Adrenal gland (tissue), 12 donors: Measurements from ENCODE around the gene CPNE7. TPM values are rescaled to one million over a fixed set of nuclear protein-coding genes. Genes with fewer than 3 reads are reported as not detected.

Experiments used
- DNase-seq, 7 donors: peaks; one replicate each; pipeline ENCODE4 v3.0.0-alpha.2; 2019 to 2020
- H3K27ac ChIP-seq, 5 donors: fragments of 200-600 bp; sonication (generic) in 4 of 5; 1 replicate in 3 of 5; 2 replicates in 2 of 5; pipeline versions ENCODE4 v1.5.1 to v1.8.0; 2016 to 2020; ENCODE audit warnings: mild to moderate bottlenecking in 1 of 5
- H3K27me3 ChIP-seq: fragments of 200-600 bp; 2 replicates; pipeline ENCODE4 v1.8.0; 2021
- H3K36me3 ChIP-seq, 2 donors: fragments of 200-600 bp; replicated peaks in 1 of 2; 1 replicate in 1 of 2; 2 replicates in 1 of 2; pipeline versions ENCODE4 v1.5.1 to v1.8.0; 2018 to 2022
- H3K4me1 ChIP-seq, 2 donors: fragments of 200-600 bp; replicated peaks in 1 of 2; 1 replicate in 1 of 2; 2 replicates in 1 of 2; pipeline versions ENCODE4 v1.5.1 to v1.8.0; 2018 to 2021
- H3K4me3 ChIP-seq, 4 donors: fragments of 200-600 bp; sonication (generic) in 3 of 4; one replicate each; pipeline ENCODE4 v1.5.1; 2016 to 2018
- H3K9me3 ChIP-seq, 3 donors: fragments of 200-600 bp; sonication (generic) in 1 of 3; replicated peaks in 1 of 3; 1 replicate in 2 of 3; 2 replicates in 1 of 3; pipeline versions ENCODE4 v1.5.1 to v1.8.0; 2016 to 2021
- POLR2A ChIP-seq, 2 donors: fragments of 450-650 bp; IDR thresholded peaks; one replicate each; pipeline ENCODE4 v1.6.1; 2017; ENCODE audit warnings: antibody characterized with exemption in 2 of 2, mild to moderate bottlenecking in 2 of 2, moderate library complexity in 1 of 2
- WGBS, 4 donors: extraction: QIAGEN DNeasy Blood & Tissue Kit in 2 of 4; methylation state at CpG; one replicate each; pipeline versions ENCODE4 v1.1.5 to v1.1.7; 2013 to 2017; 5-methylcytosine and 5-hydroxymethylcytosine counted together
- intact Hi-C, 2 donors: fragments of 100-400 bp; cut with DNase I; formaldehyde crosslinking; loops; one replicate each; pipeline versions ENCODE4 v1.14.1 to v1.15.0; 2022 to 2023
- polyA plus RNA-seq, 3 donors: library from polyadenylated mRNA; stranded (reverse); fragments of 200-250 nt in 2 of 3; fragments of 350-450 nt in 1 of 3; fragmentation: Illumina TruSeq in 1 of 3; extraction: RNeasy Lipid Tissue Mini Kit (QIAGEN cat#74804) in 1 of 3; gene quantifications; one replicate each; pipeline ENCODE4 v1.2.3, GENCODE V29; 2013 to 2014
- total RNA-seq, 9 donors: library from RNA; depleted of rRNA in 4 of 9; stranded (reverse); fragments of >200 nt in 4 of 9; fragments of 120-200 nt in 1 of 9; fragmentation: NEBNext Ultra II Directional in 1 of 9; extraction: Animal tissue kit (Norgen Biotek cat#: 25700) in 1 of 9; gene quantifications; one replicate each; pipeline versions ENCODE4 v1.1.0 to v1.2.4, GENCODE V29; 2013 to 2023
- TF ChIP-seq, protein P1 (sequence below), 6 experiments: fragments of 450-650 bp in 4 of 6; fragments of 200-600 bp in 2 of 6; sonication (generic) in 1 of 6; IDR thresholded peaks; 1 replicate in 5 of 6; 2 replicates in 1 of 6; pipeline versions ENCODE4 v1.5.1 to v1.8.0; 2016 to 2021; ENCODE audit warnings: antibody characterized with exemption in 6 of 6, mild to moderate bottlenecking in 2 of 6, moderate library complexity in 1 of 6
- donor health status: healthy with polysubstance abuse.
- donor health status: Bipolar disorder and iron deficiency.
- donor health status: DM: yes; HTN: yes; CAD: no.
- donor health status: DM: no; HTN: no; CAD: no.
- donor health status: DM: no; HTN: no; CAD: no.
- donor health status: DM: yes; HTN: yes; CAD: no.

CPNE7 gene
- total and polyA plus RNA-seq, 12 donors: 0.15 to 6.8 (median 0.52) TPM; not detected in 3

- intact Hi-C loops: loop anchor here in 1 of 2 donors (5.0 kb wide), 1 partner anchor 63 kb away; no protein-coding TSS in a partner anchor
- no peak for DNase-seq
- WGBS, 4 donors: 86 to 89% (median 86%) methylated on average over 15 of the region's 15 CpGs
- peaks cover 0 to 10% of the 10 kb centered on the region in 2 donors for H3K4me1 ChIP-seq
- peaks cover 23% of the 10 kb centered on the region for H3K27me3 ChIP-seq
- H3K36me3 ChIP-seq: no peaks in the 10 kb centered on the region
- TF ChIP-seq POLR2A (IDR thresholded peaks at IDR 0.05): no peak
- TF ChIP-seq, protein P1, sequence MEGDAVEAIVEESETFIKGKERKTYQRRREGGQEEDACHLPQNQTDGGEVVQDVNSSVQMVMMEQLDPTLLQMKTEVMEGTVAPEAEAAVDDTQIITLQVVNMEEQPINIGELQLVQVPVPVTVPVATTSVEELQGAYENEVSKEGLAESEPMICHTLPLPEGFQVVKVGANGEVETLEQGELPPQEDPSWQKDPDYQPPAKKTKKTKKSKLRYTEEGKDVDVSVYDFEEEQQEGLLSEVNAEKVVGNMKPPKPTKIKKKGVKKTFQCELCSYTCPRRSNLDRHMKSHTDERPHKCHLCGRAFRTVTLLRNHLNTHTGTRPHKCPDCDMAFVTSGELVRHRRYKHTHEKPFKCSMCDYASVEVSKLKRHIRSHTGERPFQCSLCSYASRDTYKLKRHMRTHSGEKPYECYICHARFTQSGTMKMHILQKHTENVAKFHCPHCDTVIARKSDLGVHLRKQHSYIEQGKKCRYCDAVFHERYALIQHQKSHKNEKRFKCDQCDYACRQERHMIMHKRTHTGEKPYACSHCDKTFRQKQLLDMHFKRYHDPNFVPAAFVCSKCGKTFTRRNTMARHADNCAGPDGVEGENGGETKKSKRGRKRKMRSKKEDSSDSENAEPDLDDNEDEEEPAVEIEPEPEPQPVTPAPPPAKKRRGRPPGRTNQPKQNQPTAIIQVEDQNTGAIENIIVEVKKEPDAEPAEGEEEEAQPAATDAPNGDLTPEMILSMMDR (IDR thresholded peaks at IDR 0.05): no peak
- no peaks in the 10 kb centered on the region for H3K9me3 ChIP-seq
- H3K4me3 ChIP-seq: no peak overlapping the region
- H3K27ac ChIP-seq: no peak overlapping the region
Observed at GRCh38 chr16:89579351-89579750, 3.8 kb downstream of the CPNE7 start.

DNA sequence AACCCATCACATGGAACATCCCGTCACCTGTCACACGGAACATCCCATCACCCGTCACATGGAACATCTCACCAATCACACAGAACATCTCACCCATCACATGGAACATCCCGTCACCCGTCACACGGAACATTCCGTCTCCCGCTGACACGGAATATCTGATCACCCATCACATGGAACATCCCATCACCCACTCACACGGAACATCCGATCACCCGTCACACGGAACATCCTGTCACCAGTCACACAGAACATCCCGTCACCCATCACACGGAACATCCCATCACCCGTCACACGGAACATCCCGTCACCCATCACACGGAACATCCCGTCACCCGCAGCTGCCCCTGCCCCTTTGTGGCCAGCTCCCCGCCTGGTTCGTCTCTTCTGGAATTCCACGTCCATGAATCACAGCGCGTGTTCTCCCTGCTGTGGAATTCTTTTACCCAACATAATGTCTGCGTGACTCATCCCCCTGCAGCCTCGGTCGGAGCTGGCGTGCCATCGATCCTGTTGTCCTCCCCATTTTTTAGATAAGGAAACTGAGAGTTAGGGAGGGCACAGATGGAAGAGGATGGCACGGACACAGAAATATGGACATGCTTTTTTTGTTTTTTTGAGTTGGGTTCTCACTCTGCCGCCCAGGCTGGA, 5.6 kb downstream of the CPNE7 start:
- H3K9me3 ChIP-seq: no peaks in the 10 kb centered on the region
- 70 to 77% (median 73%) methylated on average over 32 to 33 of the region's 33 CpGs for WGBS, 4 donors
- TF ChIP-seq, protein P1 (IDR thresholded peaks at IDR 0.05): no peak
- no peak for TF ChIP-seq POLR2A (IDR thresholded peaks at IDR 0.05)

GRCh38 chr16:89581861-89582563, 6.5 kb downstream of the CPNE7 start:
- intact Hi-C loops: no loop called here
- Histone ChIP-seq H3K36me3 (no peaks in the 10 kb centered on the region), H3K27ac (no peak overlapping the region), H3K9me3 (no peaks in the 10 kb centered on the region), H3K27me3 (no peaks in the 10 kb centered on the region), H3K4me3 (no peak overlapping the region), H3K4me1 (no peaks in the 10 kb centered on the region)
- no peak for DNase-seq
- TF ChIP-seq, protein P1 (IDR thresholded peaks at IDR 0.05): no peak
- WGBS, 4 donors: 62 to 83% (median 74%) methylated on average over 10 to 15 of the region's 15 CpGs

More for the DNA sequence above, 5.6 kb downstream of the CPNE7 start:
- DNase-seq: peak in 6 of 7 donors; percentile 60 to 77 (median 72)
- no peak overlapping the region for H3K4me3 ChIP-seq
- intact Hi-C loops: no loop called here
- H3K36me3 ChIP-seq: no peaks in the 10 kb centered on the region
- H3K4me1 ChIP-seq: no peaks in the 10 kb centered on the region
- H3K27me3 ChIP-seq: peaks cover 7% of the 10 kb centered on the region
- H3K27ac ChIP-seq: peak overlapping the region in 1 of 5 donors; percentile 40

DNA sequence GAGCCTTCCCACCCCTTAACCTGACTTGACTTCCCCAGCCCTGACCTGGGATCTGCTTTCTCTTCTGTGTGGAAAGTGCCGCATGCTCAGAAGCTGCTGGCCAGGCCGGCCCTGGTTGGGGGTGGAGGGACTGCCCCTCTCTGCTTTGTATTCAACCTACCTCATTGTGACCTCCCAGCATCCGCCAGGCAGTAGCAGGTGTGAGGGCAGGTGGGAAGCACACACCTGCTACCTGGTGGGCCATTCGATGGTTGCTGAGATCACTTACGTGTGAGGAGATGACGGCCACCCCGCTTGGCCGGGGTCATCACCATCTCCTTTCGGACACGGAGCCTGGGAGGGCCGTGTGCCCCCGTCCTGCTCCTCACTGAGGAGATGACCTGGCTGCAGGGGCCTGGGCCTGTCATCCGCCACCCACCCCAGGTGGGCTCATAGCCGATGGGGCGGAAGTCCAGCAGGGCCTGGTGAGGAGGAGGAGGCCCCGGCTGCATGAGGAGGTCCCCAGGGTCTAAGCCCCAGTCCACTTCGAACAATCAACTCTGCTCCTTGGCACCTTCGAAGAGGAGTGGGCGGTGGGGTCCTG, 7.1 kb downstream of the CPNE7 start:
- WGBS, 4 donors: 89 to 99% (median 95%) methylated on average over 12 to 19 of the region's 19 CpGs
- no peak for TF ChIP-seq POLR2A (IDR thresholded peaks at IDR 0.05)
- TF ChIP-seq, protein P1 (IDR thresholded peaks at IDR 0.05): no peak
- H3K4me3 ChIP-seq: no peak overlapping the region
- no peaks in the 10 kb centered on the region for H3K4me1 ChIP-seq
- no peaks in the 10 kb centered on the region for H3K36me3 ChIP-seq
- H3K9me3 ChIP-seq: no peaks in the 10 kb centered on the region
- intact Hi-C loops: no loop called here
- H3K27me3 ChIP-seq: no peaks in the 10 kb centered on the region
- DNase-seq: no peak
- H3K27ac ChIP-seq: no peak overlapping the region
